Measurements from ENCODE around the gene TOLLIP.
"Not testable (repeated sequence)": the region's sequence is repeated elsewhere in the genome, so short reads cannot be mapped to it uniquely, and the experiment has no call there.

Gene TOLLIP

DNA sequence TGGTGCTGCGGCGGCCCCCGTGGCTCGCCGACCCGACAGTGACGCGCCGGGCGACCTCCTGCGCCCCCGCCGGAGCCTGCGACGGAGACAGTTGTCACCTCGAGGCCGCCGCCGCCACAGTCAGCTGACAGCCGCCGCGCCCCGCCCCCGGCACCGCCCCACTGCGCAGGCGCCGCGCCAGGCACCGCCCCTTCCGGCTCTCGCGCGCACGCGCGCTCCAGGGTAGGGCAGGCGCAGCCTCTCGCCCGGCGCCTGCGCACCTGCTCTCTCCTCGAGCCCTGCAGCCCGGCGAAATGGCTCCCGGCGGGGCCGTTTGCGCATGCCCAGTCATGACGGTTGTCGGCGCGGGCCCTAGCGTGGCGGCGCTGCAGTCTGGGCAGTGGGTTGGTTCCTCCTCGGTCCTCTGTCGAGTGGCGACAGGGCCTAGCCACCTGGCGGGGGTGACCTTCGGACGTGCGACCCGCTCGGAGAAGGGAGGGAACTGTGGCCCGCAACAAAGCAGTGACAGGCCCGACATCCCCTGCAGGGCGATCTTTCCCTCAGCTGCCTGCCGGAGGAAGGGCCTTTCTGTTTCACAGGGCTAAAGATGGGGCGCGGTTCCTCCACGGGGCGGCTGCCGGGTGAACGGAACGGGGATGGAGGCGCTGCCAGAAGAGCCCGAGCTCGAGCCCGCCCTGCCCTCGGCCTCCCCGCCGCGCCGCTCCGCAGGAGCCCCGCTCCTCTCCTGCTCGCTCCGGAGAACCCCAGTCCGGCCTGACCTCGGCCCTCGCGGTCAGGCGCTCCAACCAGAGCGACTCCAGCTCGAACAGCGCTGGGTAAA lies at the start of gene TOLLIP:
Gene TOLLIP, minus strand, starts transcription at position 135 of the 820 bp plus-strand sequence. Its CDS starts 134 bp downstream, at position 1.
- DNase-seq = peak; percentile 99

DNA sequence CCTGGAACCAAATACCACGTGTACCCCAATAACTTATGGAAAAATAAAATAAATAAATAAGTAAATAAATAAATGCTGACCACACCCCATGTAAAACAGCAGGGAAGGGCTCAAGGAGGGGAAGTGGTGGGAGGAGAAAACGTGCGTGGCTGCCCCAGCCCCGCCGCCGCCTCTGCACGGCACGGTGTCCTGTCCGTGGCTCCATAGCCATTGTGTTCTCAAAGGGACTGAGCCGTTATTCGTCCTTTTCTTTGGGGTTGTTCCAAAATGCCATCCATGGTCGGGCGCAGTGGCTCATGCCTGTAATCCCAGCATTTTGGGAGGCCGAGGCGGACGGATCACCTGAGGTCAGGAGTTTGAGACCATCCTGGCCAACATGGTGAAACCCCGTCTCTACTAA lies 49.5 kb upstream of the TOLLIP start:
- not testable (repeated sequence) for DNase-seq

DNA sequence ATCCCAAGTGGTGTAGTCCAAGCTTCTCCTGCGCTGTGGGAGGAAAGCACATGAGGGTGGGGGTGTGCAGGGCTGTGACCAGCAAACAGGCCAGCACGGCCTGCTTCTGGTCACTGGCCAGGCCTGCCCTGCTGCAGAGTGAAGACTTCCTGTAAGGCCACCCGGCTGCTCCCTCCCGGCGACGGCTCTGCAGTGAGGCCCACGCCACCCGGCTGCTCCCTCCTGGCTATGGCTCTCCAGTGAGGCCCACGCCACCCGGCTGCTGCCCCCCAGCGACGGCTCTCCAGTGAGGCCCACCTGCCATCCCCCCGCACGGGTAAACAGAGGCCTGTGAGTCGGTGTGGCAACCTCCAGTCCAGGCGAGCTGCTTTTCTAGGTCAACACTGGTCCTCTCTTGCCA lies 48.9 kb upstream of the TOLLIP start:
- no peak for DNase-seq

DNA sequence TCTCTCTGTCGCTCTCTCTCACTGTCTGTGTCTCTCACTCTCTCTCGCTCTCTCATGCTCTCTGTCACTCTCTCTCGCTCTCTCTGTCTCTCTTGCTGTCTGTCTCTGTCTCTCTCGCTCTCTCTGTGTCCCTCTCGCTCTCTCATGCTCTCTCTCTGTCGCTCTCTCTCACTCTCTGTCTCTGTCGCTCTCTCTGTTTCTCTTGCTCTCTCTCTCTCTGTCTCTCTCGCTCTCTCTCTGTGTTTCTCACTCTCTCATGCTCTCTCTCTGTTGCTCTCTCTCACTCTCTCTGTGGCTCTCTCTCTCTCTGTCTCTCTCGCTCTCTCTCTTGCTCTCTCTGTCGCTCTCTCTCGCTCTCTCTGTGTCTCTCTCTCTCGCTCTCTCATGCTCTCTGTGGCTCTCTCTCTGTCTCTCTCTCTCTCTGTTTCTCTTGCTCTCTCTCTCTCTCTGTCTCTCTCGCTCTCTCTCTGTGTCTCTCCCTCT lies 47.1 kb upstream of the TOLLIP start:
- no peak for DNase-seq

DNA sequence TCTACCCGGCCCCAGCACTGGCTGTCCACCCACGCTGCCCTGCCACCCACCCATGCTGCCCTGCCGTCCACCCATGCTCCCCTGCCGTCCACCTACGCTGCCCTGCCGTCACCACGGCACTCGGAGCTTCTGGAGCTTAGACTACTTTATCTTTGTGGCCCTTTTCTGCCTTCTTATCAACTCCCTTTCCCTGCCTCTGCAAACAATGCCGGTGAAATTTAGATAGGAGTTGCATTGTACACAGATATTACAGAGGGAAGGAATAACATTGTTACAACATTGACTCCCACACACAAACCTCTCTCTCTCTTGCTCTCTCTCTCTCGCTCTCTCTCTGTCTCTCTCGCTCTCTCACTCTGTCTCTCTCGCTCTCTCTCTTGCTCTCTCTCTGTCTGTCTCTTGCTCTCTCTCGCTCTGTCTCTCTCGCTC lies 46.6 kb upstream of the TOLLIP start:
- no peak for DNase-seq

DNA sequence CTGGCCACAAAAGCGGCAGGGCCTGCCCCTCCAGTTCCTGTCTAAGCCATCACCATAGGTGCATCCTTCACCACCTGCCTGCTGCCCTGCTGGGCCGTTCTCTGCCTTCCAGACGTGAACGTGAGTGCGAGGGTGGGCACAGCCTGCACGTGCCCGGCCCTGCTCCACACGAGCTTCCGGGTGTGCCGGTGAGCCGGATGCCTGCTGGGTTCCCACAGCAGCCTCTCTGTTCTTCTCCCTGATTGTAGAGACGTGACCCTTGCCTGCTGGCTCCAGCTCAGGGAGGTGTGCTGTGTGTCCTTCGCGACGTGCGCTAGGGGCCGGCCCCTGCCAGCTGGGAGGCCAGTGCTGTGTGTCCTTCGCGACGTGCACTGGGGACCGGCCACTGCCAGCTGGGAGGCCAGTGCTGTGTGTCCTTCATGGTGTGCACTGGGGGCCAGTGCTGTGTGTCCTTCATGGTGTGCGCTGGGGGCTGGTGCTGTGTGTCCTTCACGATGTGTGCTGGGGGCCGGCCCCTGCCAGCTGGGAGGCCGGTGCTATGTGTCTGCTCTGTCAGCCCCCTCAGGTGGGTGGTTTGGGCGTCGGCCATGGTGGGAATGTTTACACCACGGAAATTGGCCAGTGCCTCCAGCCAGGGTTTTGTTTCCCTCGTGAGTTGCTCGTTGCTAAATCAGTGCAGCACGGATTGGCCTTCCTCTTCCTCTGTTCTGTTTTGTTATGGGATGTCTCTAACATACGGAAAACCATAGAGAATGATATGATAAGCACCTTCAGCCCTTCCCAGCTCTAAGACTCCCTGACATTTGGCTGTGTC lies 44.9 kb upstream of the TOLLIP start:
- DNase-seq = no peak

DNA sequence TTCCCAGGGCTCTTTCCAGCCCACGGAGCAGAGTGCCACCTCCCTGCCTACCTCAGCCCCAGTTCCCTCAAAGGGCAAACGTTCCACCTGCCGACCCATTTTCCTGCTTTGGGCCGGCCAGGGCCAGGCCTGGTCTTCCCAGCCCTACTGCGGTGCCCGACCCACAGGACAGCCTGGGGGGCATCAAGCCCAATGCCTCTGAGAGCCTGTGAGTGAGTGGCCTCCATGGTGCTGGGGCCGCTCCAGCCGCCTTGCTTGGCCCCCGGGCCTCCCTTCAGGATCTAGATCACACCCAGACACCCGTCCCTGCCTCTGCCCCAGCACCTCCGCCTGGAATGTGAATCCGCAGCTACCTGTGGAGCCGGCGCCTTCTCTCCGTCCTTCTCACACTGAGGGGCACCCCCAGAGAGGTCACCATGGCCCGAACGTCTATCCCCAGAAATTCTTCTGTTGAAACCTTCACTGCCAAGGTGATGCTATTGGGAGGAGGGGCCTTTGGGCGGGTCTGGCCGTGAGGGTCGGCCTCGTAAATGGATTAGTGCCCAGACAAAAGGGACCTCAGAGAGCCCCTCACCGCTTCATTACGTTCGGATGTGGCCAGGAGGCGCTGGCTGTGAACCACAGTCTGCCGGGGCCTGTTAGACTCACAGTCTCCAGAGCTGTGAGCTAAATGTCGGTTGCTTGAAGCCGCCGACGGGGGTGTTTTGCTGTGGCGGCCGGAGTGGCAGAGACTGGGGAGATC lies 44.1 kb upstream of the TOLLIP start:
- DNase-seq = no peak

DNA sequence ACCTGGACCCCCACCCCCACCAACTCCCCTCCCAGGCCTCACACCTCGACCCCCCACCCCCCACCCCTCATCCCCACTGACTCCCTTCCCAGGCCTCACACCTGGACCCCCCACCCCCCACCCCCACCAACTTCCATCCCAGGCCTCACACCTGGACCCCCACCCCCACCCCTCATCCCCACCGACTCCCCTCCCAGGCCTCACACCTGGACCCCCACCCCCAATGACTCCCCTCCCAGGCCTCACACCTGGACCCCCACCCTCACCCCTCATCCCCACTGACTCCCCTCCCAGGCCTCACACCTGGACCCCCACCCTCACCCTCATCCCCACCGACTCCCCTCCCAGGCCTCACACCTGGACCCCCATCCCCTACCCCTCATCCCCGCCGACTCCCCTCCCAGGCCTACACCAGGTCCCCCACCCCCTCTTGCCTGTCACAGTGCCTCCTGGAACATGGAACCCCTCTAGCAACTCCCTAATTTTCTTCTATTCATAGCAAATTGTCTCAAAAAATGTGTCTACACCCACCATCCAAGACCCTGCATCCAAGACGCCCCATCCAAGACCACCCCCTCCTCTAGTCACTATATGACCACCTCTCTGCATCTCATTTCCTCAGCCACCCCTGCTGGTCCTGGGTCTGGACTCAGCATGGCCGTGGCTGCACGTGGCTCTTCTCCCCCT lies 43.4 kb upstream of the TOLLIP start:
- DNase-seq = no peak

DNA sequence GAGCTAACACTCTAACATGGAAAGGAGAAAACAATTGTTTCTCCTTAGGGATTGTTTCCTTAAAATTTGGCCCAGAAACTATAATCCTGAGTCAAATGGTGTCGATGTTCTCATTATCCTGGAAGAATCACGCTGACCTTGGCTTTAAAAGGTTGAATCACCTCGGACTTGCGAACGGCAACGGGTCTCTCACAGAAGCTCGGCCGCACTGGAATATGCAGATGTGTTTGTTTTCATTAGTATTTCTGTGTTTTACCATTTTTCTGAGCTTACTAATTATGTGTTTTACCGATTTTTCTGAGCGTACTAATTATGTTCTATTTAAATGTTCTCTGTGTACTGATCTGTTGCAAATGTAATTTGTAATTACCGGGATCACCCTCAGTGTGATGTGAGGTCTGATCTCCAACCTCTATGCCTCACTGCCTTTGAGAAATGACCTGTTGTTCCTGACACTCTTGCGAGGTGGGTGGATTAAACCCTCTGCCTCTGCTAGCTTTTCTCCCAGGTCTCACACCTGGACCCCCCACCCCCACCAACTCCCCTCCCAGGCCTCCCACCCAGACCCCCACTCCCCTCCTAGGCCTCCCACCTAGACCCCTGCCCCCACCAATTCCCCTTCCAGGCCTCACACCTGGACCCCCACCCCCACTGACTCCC lies 42.0 kb upstream of the TOLLIP start:
- no peak for DNase-seq

DNA sequence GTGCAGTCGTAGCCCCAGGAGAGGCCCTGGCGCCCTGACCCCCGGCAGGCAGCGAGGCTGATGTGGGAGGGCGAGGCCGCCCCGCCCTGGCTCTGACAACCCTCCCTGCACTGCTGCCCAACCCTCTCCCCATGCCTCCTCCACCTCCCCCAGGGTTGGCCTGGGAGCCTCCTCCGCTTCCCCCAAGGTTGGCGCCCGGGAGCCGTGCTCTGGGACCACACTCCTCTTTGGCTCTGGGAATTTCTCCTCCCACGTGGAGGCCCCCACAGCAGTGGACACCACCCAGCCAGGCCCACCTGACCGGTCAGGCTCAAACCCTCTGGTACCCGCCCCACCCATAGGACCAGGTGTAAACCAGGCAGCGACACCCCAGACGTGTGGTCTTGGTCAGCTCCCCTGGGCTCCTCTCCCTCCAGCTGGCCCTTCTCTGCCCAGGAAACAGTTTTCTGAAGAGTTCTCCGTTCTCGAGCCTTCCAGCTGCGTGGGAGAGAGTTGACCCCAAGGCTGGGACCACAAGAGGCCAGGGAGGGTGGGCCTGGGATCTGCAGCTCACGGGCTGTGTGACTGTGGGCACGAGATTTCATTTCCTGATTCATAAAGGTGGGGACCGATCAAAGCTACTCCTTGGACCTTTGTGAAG lies 40.8 kb upstream of the TOLLIP start:
- no peak for DNase-seq

DNA sequence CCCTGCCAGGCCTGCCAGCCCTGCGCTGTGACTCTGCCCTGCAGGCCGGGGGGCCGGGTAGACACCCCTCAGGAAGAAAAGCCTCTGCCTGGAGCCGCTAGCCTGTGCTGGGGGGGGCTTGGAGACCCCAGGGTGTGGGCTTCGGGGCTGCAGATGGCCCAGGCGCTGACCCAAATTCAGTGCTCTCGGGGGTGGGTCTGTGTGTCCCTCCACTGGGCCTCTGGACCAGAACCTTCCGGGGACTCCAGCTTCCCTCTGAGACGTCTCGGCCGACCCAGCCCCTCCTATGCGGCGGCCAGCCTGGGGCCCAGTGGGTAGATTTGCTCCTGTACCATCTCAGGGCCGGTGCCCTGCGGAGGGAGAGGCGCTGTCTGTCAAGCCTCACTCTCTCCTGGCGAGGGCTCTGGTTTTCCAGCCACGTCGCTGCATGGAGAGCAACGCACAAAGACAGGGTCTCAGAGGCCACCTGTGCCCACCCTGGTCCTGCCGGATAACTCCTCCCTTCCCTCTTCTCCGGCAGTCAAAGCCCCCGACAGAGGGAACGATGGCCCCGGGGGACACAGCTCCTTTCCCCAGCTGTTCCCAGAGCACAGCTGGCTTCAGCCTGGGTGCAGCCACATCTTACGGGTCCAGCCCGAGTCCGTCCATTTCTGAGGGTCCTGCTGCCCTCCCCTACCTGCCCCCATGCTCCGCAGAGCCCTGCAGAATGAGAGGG lies 40.1 kb upstream of the TOLLIP start:
- DNase-seq = no peak

DNA sequence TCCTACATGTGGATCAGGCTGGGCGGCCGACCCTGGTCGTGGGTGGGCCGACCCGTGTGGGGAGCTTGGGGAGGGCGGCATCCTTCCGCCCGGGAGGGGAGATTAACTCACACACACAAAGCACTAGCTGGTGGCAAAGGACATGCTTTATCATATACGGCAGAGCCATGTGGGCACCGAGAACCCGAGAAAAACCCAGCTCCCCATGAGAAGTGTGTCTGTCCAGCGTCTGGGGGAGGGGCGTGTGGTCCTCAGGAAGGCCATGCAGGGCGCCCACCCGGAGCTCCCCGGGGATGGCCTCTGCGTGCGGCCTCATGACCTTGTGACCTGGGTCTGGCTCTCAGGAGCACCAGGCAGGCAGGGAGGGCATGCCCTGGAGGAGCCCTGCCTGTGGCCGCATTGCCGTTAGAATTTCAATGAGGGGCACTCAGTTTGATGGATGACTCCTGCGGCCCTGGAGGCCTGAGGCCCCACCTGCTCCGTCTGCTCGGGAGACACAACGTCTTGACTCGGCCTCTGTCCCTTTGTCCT lies 39.4 kb upstream of the TOLLIP start:
- no peak for DNase-seq

DNA sequence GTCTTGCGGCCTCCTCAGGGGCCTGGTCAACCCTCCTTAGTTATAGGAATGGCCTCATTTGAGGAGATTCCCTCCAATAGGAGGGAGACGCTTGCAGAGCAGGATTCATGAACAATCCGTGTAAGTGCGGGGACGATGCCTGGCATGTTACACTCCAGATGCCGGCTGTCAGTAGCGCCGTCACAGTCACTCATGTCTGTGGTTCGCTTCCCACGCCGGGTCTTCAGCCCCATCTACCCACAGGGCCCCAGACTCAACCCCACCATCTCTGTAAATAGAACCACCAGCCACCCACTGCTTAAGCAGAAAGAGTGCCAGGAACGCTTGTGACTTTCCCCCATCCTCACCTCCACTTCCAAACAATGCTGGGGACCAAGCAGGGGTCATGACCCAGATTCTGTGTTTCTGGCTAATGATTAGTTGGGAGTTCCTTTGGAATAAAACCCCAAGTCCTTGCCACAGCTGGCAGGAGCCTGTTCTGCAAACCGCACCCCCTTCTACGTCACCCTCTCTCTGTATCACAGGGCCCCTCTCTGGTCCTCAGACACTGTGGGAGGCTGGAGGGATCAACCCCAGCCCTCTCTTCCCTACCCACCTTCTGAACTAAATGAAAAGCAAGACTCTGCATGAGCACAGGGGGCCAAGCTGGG lies 38.8 kb upstream of the TOLLIP start:
- DNase-seq = no peak

DNA sequence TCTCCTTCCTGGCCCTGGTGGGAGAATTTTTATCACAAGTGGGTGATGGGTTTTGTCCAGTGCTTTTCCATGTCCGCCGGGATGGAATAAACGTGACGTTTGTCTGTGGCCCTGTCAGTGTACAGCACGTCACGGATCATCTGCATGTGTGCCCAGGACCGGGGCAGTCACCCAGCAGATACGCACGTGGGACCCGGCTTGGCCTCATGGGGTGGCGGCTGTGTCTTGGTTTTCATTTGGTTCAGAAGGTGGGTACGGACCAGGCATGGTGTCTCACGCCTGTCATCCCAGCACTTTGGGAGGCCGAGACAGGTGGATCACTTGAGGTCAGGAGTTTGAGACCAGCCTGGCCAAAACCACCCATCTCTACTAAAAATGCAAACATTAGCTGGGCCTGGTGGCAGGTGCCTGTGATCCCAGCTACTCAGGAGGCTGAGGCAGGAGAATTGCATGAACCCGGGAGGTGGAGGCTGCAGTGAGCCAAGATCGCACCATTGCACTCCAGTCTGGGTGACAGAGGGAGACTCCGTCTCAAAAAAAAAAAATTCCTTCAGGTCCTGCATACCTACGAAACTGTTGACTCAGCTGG lies 38.1 kb upstream of the TOLLIP start:
- DNase-seq = not testable (repeated sequence)

DNA sequence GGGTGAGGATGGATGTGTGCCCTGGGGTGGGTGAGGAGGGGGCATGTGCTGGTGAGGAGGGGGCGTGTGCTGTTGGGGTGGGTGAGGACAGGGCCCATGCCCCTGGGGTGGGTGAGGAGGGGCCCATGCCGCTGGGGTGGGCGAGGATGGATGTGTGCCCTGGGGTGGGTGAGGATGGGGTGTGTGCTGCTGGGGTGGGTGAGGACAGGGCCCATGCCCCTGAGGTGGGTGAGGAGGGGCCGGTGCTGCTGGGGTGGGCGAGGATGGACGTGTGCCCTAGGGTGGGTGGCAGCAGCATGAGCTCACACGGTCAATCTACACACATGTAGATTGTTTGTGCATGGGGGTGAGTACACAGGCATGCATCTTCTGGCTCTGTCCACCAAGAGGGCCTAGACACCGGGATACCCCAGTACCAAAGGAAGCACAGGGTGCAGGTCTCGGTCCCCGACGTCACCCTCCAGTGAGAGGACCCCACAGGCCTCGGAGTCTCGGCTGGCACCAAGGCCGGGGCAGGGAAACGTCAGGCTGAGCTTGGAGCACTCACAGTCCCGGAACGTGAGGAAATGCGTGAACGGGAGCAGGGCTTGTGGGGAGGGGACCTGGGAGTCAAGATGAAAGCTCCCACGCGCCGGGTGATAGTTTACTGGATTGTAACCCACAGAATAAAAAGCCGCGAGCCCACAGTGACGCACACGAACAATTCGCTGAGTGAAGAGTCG lies 37.4 kb upstream of the TOLLIP start:
- no peak for DNase-seq

DNA sequence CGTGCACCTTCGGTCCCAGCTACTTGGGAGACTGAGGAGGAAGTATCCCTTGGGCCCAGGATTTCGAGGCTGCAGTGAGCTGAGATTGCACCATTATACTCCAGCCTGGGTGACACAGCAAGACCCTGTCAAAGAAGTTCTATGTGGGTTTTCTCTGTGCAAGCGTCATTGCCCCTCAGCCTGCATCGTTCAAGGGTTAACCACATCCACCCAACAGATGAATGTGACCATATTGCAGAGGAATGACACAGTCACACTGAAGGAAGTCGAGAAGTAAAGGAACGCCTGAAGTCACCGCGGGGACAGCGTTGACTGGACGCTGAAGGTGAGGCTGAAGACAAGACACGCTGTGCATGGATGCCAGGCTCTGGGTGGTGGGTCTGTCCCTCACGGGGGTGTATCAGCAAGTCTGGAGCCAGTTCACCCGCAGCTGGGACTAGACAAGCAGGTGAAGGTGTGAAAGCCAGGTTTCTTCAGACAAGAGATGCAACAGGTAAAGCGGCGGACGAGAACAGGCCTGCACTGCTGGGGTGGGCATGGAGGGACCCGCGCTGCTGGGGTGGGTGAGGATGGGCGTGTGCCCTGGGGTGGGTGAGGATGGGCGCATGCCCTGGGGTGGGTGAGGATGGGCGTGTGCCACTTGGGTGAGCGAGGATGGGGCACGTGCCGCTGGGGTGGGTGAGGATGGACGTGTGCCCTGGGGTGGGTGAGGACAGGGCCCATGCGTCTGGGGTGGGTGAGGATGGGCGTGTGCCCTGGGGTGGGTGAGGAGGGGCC lies 36.5 kb upstream of the TOLLIP start:
- no peak for DNase-seq

DNA sequence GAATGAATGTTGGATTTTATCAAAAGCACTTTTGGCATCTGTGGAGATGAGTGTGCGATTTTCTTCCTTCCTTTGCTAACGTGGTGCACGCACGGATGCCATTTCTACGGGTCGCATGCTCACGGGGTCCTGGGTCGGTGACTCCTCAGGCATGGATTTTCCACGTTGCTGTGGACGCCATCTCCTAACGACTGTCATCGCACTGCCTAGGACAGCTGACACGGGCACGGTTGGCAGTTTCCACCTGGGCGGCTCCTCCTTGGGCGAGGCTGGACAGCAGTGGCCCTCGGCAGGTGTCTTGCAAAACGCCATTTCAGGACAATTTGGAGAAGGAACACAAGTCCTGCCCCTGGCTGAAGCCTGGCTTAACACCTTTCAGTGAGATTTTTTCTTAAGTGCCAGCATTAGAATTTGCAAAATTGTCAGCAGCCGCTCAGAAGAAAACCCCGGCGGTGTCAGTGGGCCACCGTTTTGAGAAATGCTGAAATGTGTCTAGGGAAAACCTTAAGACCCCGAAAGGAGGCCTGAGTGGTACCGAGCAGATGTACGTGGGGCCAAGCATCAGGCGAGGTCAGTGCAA lies 34.7 kb upstream of the TOLLIP start:
- DNase-seq = no peak
